ENCODE results near the gene IMPDH2. TPM values are rescaled to one million over a fixed set of nuclear protein-coding genes. Genes with fewer than 3 reads are reported as not detected.

IMPDH2 gene
- total and polyA plus RNA-seq, 7 donors = 82.8 to 397 (median 214) TPM

DNA sequence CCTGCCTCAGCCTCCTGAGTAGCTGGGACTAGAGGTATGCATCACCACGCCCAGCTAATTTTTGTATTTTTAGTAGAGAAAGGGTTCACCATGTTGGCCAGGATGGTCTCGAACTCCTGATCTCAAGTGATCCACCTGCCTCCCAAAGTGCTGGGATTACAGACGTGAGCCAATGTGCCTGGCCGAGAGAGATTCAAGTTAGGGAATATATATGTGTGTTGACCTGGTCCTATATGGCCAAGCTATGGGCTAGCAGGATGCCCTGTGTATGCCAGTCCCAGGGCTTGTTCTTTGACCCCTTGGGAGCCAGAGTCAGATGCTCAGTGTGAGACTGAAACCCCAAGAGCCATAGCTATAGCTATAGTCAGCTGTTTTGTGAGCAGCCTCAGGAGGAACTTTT lies 5.4 kb downstream of the IMPDH2 start:
- TF ChIP-seq, protein P1, sequence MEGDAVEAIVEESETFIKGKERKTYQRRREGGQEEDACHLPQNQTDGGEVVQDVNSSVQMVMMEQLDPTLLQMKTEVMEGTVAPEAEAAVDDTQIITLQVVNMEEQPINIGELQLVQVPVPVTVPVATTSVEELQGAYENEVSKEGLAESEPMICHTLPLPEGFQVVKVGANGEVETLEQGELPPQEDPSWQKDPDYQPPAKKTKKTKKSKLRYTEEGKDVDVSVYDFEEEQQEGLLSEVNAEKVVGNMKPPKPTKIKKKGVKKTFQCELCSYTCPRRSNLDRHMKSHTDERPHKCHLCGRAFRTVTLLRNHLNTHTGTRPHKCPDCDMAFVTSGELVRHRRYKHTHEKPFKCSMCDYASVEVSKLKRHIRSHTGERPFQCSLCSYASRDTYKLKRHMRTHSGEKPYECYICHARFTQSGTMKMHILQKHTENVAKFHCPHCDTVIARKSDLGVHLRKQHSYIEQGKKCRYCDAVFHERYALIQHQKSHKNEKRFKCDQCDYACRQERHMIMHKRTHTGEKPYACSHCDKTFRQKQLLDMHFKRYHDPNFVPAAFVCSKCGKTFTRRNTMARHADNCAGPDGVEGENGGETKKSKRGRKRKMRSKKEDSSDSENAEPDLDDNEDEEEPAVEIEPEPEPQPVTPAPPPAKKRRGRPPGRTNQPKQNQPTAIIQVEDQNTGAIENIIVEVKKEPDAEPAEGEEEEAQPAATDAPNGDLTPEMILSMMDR (IDR thresholded peaks at IDR 0.05) = no peak
- H3K4me3 ChIP-seq = no peak overlapping the region
- H3K4me1 ChIP-seq = peaks cover 62% of the 10 kb centered on the region
- no peak overlapping the region for H3K27ac ChIP-seq
- ATAC-seq = no peak
- intact Hi-C loops (cut with DNase I) = no loop called here
- H3K9me3 ChIP-seq = no peaks in the 10 kb centered on the region
- no peaks in the 10 kb centered on the region for H3K27me3 ChIP-seq (ENCODE audit: insufficient read depth in 3 of 3, low read length in 2 of 3)
- WGBS, 3 donors = 77 to 91% (median 84%) methylated on average over 4 of the region's 4 CpGs
- DNase-seq = no peak
- peaks cover 5 to 53% of the 10 kb centered on the region in 2 donors for H3K36me3 ChIP-seq (ENCODE audit: insufficient read depth in 1 of 2, low read depth in 1 of 2)

GRCh38 chr3:49022688-49023171 lies 6.5 kb downstream of the IMPDH2 start:
- Histone ChIP-seq H3K4me3 (peak overlapping the region; percentile 86), H3K36me3 (ENCODE audit: insufficient read depth in 1 of 2, low read depth in 1 of 2) (peaks cover 5 to 50% of the 10 kb centered on the region in 2 donors), H3K4me1 (peaks cover 51% of the 10 kb centered on the region), H3K27me3 (ENCODE audit: insufficient read depth in 3 of 3, low read length in 2 of 3) (no peaks in the 10 kb centered on the region), H3K27ac (peak overlapping the region; percentile 98), H3K9me3 (no peaks in the 10 kb centered on the region)
- ATAC-seq (no peak), DNase-seq (peak in 1 of 2 donors; percentile 53)
- TF ChIP-seq, protein P1 (IDR thresholded peaks at IDR 0.05) = no peak
- intact Hi-C loops (cut with DNase I) = no loop called here
- 17 to 21% (median 17%) methylated on average over 12 of the region's 12 CpGs for WGBS, 3 donors

DNA sequence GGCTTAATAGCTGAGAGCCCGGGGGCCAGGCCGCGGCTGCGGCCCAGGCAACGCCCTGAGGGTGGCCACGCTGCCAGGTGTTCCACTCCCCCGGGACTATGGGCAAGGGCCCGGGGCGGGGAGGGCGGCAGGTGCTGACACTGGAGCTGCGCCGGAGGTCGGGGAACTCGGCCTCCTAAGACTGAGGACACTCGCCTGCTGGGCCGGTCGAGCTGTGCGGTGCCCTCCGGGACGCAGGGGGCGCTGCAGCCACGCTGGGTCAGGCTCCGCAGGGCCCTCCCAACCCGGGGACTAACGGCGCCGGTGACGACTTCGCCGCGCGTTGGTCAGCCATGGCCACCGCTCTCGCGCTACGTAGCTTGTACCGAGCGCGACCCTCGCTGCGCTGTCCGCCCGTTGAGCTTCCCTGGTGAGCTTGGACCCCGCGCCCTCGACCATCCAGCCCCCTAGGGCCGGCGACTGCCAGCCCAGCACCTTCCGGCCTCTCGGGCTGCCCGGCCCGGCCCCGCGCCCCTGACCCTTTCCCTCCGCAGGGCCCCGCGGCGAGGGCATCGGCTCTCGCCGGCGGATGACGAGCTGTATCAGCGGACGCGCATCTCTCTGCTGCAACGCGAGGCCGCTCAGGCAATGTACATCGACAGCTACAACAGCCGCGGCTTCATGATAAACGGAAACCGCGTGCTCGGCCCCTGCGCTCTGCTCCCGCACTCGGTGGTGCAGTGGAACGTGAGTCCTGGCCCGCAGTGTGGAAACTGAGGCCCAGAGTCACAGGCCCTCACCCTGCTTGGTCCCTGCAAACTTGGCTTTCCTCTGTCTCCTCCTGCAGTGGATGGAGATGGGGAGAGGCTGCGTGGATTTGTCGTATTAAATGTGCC lies 7.1 kb downstream of the IMPDH2 start, which contains the start of gene NDUFAF3:
Gene NDUFAF3 (plus strand): TSS at position 309 of the 875 bp plus-strand sequence. CDS start 24 bp downstream, at position 333.
- 0 to 1% (median 0%) methylated on average over 61 to 83 of the region's 83 CpGs for WGBS, 3 donors
- Histone ChIP-seq H3K4me1 (peaks cover 51% of the 10 kb centered on the region), H3K27me3 (ENCODE audit: insufficient read depth in 3 of 3, low read length in 2 of 3) (no peaks in the 10 kb centered on the region), H3K36me3 (ENCODE audit: insufficient read depth in 1 of 2, low read depth in 1 of 2) (peaks cover 5 to 45% of the 10 kb centered on the region in 2 donors), H3K9me3 (no peaks in the 10 kb centered on the region), H3K27ac (peak within 1 kb of the TSS; percentile 98), H3K4me3 (peak within 1 kb of the TSS; percentile 86)
- DNase-seq (peak; percentile 96 to 98), ATAC-seq (peak; percentile 87 to 90 (median 87))
- TF ChIP-seq, protein P1 (IDR thresholded peaks at IDR 0.05) = peak; percentile 94
- intact Hi-C loops (cut with DNase I) = no loop called here

DNA sequence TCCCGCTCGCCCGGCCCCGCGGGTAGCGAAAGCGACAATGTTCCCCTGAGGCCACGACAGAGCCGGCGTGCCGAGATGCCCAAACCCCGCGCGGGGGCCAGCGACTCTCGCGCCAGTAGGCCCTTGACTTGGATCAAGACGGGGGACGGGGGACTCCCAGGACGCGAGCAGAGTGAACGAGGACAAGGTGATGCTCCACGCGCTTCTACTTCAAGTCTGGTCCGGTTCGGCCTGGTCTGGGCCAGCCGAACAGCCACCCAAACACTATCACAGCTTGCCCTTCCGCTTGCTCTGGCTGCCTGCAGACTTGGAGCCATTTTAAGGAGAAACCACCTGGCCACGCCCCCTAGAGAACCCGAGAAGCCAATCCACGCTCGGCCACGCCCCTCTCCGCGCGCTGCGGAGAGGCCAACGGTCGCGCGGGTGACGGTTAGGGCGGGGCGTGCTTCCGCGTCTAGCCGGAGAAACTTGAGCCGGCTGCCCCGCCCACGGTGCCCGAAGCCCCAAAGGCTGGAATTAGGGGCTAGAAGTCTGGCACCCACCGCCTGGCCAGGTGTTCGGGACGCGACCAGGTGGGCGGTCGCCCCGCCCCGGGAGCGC lies 7.9 kb downstream of the IMPDH2 start:
- 0 to 1% (median 0%) methylated on average over 49 to 60 of the region's 60 CpGs for WGBS, 3 donors
- Histone ChIP-seq H3K27me3 (ENCODE audit: insufficient read depth in 3 of 3, low read length in 2 of 3) (no peaks in the 10 kb centered on the region), H3K27ac (peak overlapping the region; percentile 98), H3K4me1 (peaks cover 49% of the 10 kb centered on the region), H3K9me3 (no peaks in the 10 kb centered on the region), H3K36me3 (ENCODE audit: insufficient read depth in 1 of 2, low read depth in 1 of 2) (peaks cover 1 to 45% of the 10 kb centered on the region in 2 donors), H3K4me3 (peak overlapping the region; percentile 86)
- peak; percentile 100 for DNase-seq
- ATAC-seq = peak; percentile 85 to 89 (median 88)
- intact Hi-C loops (cut with DNase I) = no loop called here
- TF ChIP-seq, protein P1 (IDR thresholded peaks at IDR 0.05) = no peak
